ENCODE results near the gene TSHZ2.

- TF ChIP-seq, protein P1, sequence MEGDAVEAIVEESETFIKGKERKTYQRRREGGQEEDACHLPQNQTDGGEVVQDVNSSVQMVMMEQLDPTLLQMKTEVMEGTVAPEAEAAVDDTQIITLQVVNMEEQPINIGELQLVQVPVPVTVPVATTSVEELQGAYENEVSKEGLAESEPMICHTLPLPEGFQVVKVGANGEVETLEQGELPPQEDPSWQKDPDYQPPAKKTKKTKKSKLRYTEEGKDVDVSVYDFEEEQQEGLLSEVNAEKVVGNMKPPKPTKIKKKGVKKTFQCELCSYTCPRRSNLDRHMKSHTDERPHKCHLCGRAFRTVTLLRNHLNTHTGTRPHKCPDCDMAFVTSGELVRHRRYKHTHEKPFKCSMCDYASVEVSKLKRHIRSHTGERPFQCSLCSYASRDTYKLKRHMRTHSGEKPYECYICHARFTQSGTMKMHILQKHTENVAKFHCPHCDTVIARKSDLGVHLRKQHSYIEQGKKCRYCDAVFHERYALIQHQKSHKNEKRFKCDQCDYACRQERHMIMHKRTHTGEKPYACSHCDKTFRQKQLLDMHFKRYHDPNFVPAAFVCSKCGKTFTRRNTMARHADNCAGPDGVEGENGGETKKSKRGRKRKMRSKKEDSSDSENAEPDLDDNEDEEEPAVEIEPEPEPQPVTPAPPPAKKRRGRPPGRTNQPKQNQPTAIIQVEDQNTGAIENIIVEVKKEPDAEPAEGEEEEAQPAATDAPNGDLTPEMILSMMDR (IDR thresholded peaks at IDR 0.05): no peak
- no peak for TF ChIP-seq POLR2A (IDR thresholded peaks at IDR 0.05)
Measured at GRCh38 chr20:53175135-53175780, 203.1 kb downstream of the TSHZ2 start.
